GM19351 (cell line): ENCODE data around the gene ETFBKMT.
A peak's percentile ranks its signal among the peaks of the same experiment; 100 is the strongest.
"Not testable (repeated sequence)": the region's sequence is repeated elsewhere in the genome, so short reads cannot be mapped to it uniquely, and the experiment has no call there.

Experiments used
- ATAC-seq: cut with Tn5 transposase; IDR thresholded peaks from one replicate; pipeline ENCODE4 v1.9.1; 2021; ENCODE audit warnings: mild to moderate bottlenecking, moderate library complexity; ENCODE audit not compliant: unreplicated experiment

Gene ETFBKMT

GRCh38 chr12:31655208-31655607 is 4.3 kb upstream of the ETFBKMT start:
- ATAC-seq = no peak

GRCh38 chr12:31655792-31656191 is 3.7 kb upstream of the ETFBKMT start:
- ATAC-seq = no peak

GRCh38 chr12:31658471-31659086 is 909 bp upstream of the ETFBKMT start:
- ATAC-seq = peak; percentile 3

GRCh38 chr12:31662176-31662849 is 2.8 kb downstream of the ETFBKMT start:
- ATAC-seq = no peak

GRCh38 chr12:31663576-31663975 is 4.1 kb downstream of the ETFBKMT start:
- no peak for ATAC-seq

- ATAC-seq = no peak
Observed at GRCh38 chr12:31664038-31664437, 4.5 kb downstream of the ETFBKMT start.

- ATAC-seq = no peak
Observed at GRCh38 chr12:31669020-31669419, 9.5 kb downstream of the ETFBKMT start.

- not testable (repeated sequence) for ATAC-seq
Observed at GRCh38 chr12:31669582-31669981, 10.1 kb downstream of the ETFBKMT start.

GRCh38 chr12:31672521-31672920 is 13.0 kb downstream of the ETFBKMT start:
- no peak for ATAC-seq

- peak; percentile 87 for ATAC-seq
Observed at GRCh38 chr12:31682136-31682962, 22.9 kb downstream of the ETFBKMT start.

GRCh38 chr12:31685801-31686200 is 26.3 kb downstream of the ETFBKMT start:
- no peak for ATAC-seq

- peak; percentile 79 for ATAC-seq
Observed at GRCh38 chr12:31687101-31687527, 27.6 kb downstream of the ETFBKMT start.

GRCh38 chr12:31689921-31690320 is 30.4 kb downstream of the ETFBKMT start:
- not testable (repeated sequence) for ATAC-seq

GRCh38 chr12:31702047-31702446 is 42.6 kb downstream of the ETFBKMT start:
- ATAC-seq = no peak

- no peak for ATAC-seq
Observed at GRCh38 chr12:31705621-31706020, 46.1 kb downstream of the ETFBKMT start.

- not testable (repeated sequence) for ATAC-seq
Observed at GRCh38 chr12:31708118-31708517, 48.6 kb downstream of the ETFBKMT start.

GRCh38 chr12:31710021-31710818 is 50.7 kb downstream of the ETFBKMT start:
- no peak for ATAC-seq

- ATAC-seq = no peak
Observed at GRCh38 chr12:31712877-31713276, 53.4 kb downstream of the ETFBKMT start.

GRCh38 chr12:31714406-31715271 is 55.2 kb downstream of the ETFBKMT start:
- peak; percentile 32 for ATAC-seq

GRCh38 chr12:31715283-31715825 is 55.9 kb downstream of the ETFBKMT start:
- ATAC-seq = peak; percentile 88
